ENCODE measurements around the gene BCL11B.

BCL11B gene

GRCh38 chr14:99224116-99224910 is 47.7 kb downstream of the BCL11B start:
- no peaks in the 10 kb centered on the region for H3K36me3 ChIP-seq (ENCODE audit: insufficient read depth, low read length)
- TF ChIP-seq CTCF (IDR thresholded peaks at IDR 0.05; ENCODE audit: low read length) (no peak; the same call in 1 of the 2 replicates), EZH2 (IDR thresholded peaks at IDR 0.05; ENCODE audit: borderline replicate concordance, low read length) (no peak)

GRCh38 chr14:99221445-99221844 is 50.6 kb downstream of the BCL11B start:
- H3K36me3 ChIP-seq (ENCODE audit: insufficient read depth, low read length) = no peaks in the 10 kb centered on the region
- no peaks in the 10 kb centered on the region for H3K4me1 ChIP-seq (ENCODE audit: insufficient read depth, low read length, severe bottlenecking)
- no peak overlapping the region for H3K4me2 ChIP-seq (ENCODE audit: low read length)
- H3K9ac ChIP-seq (ENCODE audit: low read length) = no peak overlapping the region
- no peaks in the 10 kb centered on the region for H3F3A ChIP-seq (ENCODE audit: insufficient read depth, low read length)
- no peak overlapping the region for H3K4me3 ChIP-seq (ENCODE audit: low read depth, low read length, poor library complexity, severe bottlenecking)
- no peaks in the 10 kb centered on the region for H4K20me1 ChIP-seq (ENCODE audit: insufficient read depth, low read length)
- TF ChIP-seq CTCF (IDR thresholded peaks at IDR 0.05; ENCODE audit: low read length) (no peak), EZH2 (IDR thresholded peaks at IDR 0.05; ENCODE audit: borderline replicate concordance, low read length) (no peak)
- H3K79me2 ChIP-seq (ENCODE audit: insufficient read depth, low read length) = no peaks in the 10 kb centered on the region
- H3K27me3 ChIP-seq (ENCODE audit: insufficient read depth, low read length) = no peaks in the 10 kb centered on the region
- H3K9me3 ChIP-seq (ENCODE audit: low read length) = no peaks in the 10 kb centered on the region
- H3K9me2 ChIP-seq (ENCODE audit: low read depth, low read length) = no peaks in the 10 kb centered on the region
- no peak overlapping the region for H2AFZ ChIP-seq (ENCODE audit: low read length)
- H3K27ac ChIP-seq (ENCODE audit: low read depth, low read length, poor library complexity, severe bottlenecking) = no peak overlapping the region

More at GRCh38 chr14:99224116-99224910, 47.7 kb downstream of the BCL11B start:
- H3K4me2 ChIP-seq (ENCODE audit: low read length) = no peak overlapping the region
- H4K20me1 ChIP-seq (ENCODE audit: insufficient read depth, low read length) = no peaks in the 10 kb centered on the region
- H3K4me3 ChIP-seq (ENCODE audit: low read depth, low read length, poor library complexity, severe bottlenecking) = no peak overlapping the region
- H3K27ac ChIP-seq (ENCODE audit: low read depth, low read length, poor library complexity, severe bottlenecking) = no peak overlapping the region
- no peaks in the 10 kb centered on the region for H3K9me3 ChIP-seq (ENCODE audit: low read length)
- H3K27me3 ChIP-seq (ENCODE audit: insufficient read depth, low read length) = no peaks in the 10 kb centered on the region
- H2AFZ ChIP-seq (ENCODE audit: low read length) = no peak overlapping the region
- no peaks in the 10 kb centered on the region for H3K4me1 ChIP-seq (ENCODE audit: insufficient read depth, low read length, severe bottlenecking)
- H3K9me2 ChIP-seq (ENCODE audit: low read depth, low read length) = no peaks in the 10 kb centered on the region
- H3F3A ChIP-seq (ENCODE audit: insufficient read depth, low read length) = no peaks in the 10 kb centered on the region
- H3K9ac ChIP-seq (ENCODE audit: low read length) = no peak overlapping the region
- H3K79me2 ChIP-seq (ENCODE audit: insufficient read depth, low read length) = no peaks in the 10 kb centered on the region

- no peak for TF ChIP-seq CTCF (IDR thresholded peaks at IDR 0.05; ENCODE audit: low read length)
- no peak for TF ChIP-seq EZH2 (IDR thresholded peaks at IDR 0.05; ENCODE audit: borderline replicate concordance, low read length)
- no peaks in the 10 kb centered on the region for H3K27me3 ChIP-seq (ENCODE audit: insufficient read depth, low read length)
- H3K9me3 ChIP-seq (ENCODE audit: low read length) = no peaks in the 10 kb centered on the region
- H3K4me2 ChIP-seq (ENCODE audit: low read length) = no peak overlapping the region
- H2AFZ ChIP-seq (ENCODE audit: low read length) = no peak overlapping the region
- H3K36me3 ChIP-seq (ENCODE audit: insufficient read depth, low read length) = no peaks in the 10 kb centered on the region
- no peaks in the 10 kb centered on the region for H4K20me1 ChIP-seq (ENCODE audit: insufficient read depth, low read length)
- no peak overlapping the region for H3K4me3 ChIP-seq (ENCODE audit: low read depth, low read length, poor library complexity, severe bottlenecking)
- H3K27ac ChIP-seq (ENCODE audit: low read depth, low read length, poor library complexity, severe bottlenecking) = no peak overlapping the region
- H3K9me2 ChIP-seq (ENCODE audit: low read depth, low read length) = no peaks in the 10 kb centered on the region
- no peak overlapping the region for H3K9ac ChIP-seq (ENCODE audit: low read length)
- H3K79me2 ChIP-seq (ENCODE audit: insufficient read depth, low read length) = no peaks in the 10 kb centered on the region
- no peaks in the 10 kb centered on the region for H3K4me1 ChIP-seq (ENCODE audit: insufficient read depth, low read length, severe bottlenecking)
- no peaks in the 10 kb centered on the region for H3F3A ChIP-seq (ENCODE audit: insufficient read depth, low read length)
Measured at GRCh38 chr14:99217066-99217955, 54.7 kb downstream of the BCL11B start.
